GM19324 (cell line): ENCODE results near the gene SRC.

ENCODE experiments used
- ATAC-seq: cut with Tn5 transposase; IDR thresholded peaks from one replicate; pipeline ENCODE4 v1.9.1; 2021; ENCODE audit warnings: mild to moderate bottlenecking, moderate library complexity; ENCODE audit not compliant: unreplicated experiment, low FRiP score

Gene SRC

DNA sequence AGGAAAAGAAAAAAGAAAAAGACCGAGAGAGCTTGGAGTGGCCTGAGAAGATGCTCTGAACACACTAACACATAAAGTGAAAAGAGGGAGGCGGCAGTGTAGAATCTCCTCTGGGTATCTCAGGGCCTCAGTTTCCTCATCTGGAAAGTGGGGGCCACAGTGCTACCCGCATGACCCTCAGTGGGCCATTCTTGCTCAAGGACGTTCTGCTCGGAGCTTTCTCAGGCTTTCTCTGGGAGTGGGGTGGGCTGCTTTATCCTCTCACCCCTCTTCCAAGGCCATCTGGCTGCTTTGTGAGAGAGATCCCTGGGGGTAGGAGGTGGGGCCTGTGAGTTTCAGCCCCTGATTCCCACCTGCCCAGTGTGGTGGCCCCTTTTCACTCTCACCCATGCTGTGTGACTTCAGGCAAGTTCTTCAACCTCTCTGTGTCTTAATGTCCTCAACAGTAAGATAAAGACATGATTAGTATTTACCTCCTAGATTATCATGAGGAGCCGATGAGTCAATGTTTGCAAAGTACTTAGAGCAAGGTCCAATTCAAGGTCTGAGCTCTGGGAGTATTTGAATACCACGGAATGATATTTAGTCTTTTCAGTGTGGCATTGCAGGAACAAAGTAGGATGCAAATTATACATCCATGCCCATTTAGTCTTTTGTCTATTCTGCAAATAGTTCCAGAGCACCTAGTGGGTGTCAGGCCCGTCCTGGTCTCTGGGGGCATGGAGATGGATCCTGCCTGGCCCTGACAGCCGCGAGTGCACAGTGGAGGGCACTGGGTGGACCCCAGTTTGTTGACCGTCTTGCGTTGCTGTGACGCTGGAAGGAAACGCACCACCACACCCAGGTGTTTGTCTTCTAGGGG, 34.3 kb downstream of the SRC start:
- no peak for ATAC-seq

GRCh38 chr20:37380864-37381579, 35.1 kb downstream of the SRC start:
- no peak for ATAC-seq

- ATAC-seq = no peak
These were observed 35.9 kb downstream of the SRC start for GRCh38 chr20:37381621-37382471.

DNA sequence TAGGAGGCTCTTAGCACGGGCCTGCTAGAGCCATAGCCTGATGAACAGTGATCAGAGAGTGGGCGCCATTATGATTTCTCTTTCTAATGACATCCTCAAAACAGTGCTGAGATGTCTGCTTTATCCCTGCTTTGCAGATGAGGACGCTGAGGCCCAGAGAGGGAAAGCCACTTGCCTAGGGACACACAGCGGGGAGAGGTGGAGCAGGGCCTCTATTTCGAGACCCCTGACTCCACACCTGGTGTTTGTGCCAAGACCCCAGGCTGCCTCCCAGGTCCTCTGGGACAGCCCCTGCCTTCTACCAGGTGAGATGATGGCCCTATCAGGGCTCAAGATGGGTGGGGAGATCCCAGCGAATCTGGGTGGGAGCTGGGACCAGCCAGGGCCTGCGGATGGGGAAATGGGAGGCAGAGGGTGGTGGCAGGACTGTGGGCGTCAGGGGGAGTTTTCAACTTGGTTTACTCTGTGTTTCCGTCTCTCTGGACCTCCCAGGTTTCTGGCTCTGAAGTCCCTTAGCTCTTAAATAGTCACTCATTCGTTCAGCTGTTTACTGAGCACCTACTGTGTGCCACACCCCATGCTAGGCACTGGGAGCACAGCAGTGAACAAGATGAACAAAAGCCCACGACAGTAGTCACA, 36.7 kb downstream of the SRC start:
- no peak for ATAC-seq

GRCh38 chr20:37383229-37383989, 37.5 kb downstream of the SRC start:
- no peak for ATAC-seq

DNA sequence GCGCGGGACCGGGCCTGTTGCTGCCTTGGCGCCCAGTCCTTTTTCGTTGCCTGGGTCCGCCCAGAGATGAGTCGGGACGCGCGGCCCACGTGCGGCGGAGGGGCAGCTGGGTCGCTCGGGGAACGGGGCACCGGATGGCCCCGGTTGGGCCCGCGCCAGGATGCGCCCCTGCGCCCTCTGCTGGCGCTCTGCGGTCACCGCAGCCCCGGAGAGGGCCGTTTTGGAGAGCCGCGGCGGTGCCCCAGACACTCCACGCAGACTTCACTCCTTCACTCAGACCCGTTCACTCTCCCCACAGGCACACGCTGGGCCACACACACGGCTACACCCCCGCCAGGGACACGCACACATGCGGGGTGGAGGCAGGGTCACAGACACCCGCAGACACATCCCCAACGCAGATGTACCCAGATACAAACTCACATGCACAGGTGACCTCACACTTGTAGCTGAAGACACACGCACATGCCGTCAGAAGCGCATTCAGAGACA, 38.8 kb downstream of the SRC start:
- no peak for ATAC-seq

- ATAC-seq = no peak
These were observed 39.2 kb downstream of the SRC start for GRCh38 chr20:37385176-37385575.

DNA sequence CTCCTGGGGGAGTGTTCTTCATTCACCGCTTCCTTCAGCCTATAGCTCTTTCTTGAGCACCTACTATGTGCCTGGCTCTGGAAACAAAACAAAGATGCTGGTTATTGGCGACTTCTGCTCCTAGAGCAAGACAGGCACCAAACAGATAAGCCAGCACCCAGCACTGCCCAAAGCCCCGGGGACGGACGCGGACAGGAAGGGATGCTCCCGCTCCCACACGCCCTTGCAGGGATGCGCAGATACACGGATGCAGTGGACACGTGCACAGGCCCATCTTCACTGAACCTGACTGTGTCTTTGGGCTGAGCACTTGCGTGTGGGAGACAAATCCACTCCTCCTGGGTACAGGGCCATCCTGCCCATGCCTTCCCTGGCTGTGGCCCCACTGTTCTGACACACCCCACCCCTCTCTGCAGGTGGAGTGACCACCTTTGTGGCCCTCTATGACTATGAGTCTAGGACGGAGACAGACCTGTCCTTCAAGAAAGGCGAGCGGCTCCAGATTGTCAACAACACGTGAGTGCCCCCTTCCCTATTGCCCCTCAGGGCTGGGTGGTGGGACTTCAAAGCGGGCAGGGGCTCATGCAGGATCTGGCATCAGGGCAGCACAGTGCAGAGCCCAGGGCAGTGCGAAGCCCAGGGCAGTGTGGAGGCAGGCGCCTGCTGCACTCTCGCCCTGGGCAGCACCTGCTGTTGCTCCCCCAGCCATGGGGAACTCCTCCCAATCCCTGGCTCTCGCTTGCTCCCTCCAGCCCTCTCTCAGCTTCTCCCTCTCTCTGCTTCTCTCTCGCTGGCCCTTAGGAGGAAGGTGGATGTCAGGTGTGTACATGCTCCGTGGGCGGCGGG, 39.9 kb downstream of the SRC start:
- ATAC-seq = no peak

DNA sequence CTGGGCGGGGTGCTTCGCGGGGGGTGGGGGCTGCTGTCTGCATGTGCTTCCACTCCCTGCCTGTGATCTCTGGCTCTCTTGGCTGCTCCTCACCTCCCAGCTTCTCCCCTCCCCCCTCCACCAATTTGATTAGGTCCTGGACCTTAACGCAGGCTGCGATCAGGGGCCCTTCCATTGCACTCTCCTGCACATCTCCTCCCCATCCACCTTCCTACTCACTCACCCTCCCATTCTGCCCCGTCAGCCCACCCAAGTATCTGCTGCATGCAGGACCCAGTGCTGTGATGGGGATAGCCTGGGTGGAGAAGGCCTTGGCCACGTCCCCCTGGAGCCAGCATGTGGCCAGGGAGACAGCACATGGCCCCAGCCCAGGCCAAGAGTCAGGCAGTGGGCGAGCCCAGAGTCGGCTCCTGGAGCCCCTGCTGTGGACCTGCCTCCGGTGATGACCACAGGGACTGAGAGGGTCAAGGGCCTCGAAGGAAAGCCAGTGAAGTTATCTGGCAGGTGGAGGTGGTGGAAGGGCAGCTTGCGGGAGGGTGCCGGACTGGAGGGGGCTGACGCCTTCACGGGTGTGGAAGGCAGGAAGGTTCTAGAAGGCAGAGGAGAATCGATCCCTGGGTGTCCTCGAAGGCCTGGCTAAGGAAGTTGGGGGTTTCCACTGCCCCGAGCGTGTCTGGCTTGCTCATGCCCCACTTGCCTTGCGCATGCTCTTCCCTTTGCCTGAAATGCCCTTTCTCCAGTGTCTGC, 40.7 kb downstream of the SRC start:
- no peak for ATAC-seq

- no peak for ATAC-seq
These were observed 41.8 kb downstream of the SRC start for GRCh38 chr20:37387519-37388269.

- no peak for ATAC-seq
These were observed 42.9 kb downstream of the SRC start for GRCh38 chr20:37388831-37389230.

DNA sequence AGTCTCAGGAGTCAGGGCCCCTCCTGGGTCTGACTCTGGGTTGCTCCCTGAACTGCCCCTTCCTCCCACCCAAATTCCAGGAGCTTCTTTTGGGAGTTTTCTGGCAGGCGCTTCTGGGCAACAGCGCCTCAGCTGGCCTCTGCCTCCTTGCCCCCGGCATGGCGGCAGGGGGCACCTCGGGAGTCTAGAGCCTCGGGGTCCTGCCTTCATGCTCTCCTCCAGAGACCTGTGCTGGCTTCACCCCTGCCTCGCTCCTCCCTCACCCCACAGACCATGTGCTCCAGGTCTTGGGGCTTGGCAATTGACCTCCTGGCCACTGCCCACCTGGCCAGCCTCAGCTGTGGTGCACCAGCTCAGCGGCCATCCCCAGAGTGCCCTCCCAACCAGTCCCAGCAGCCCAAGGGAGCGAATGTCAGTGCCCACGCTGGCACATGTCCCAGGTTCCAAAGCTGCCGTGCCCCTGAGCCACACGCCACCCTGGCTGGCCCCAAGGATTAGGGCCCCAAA, 43.4 kb downstream of the SRC start:
- ATAC-seq = no peak

DNA sequence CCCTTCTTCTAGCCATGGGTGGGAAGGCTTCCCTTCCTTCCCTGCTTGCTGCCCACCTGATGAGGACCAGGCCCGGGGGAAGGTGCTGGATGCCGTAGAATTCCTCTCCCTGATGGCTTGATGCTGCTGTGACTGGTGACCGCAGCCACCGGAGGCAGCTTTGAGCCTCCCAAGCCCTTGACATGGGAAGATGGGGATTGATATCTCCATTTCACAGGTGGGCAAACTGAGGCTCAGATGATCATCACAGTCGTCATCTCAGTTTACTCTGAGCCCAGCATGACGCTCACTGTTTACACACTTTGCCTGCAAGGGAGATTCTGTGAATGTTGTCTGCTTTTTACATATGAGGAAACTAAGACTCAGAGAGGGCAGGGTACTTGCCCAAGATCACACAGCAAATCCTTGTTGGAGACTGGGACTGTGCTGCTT, 43.9 kb downstream of the SRC start:
- ATAC-seq = no peak

- ATAC-seq = no peak
These were observed 44.6 kb downstream of the SRC start for GRCh38 chr20:37390503-37390890.

DNA sequence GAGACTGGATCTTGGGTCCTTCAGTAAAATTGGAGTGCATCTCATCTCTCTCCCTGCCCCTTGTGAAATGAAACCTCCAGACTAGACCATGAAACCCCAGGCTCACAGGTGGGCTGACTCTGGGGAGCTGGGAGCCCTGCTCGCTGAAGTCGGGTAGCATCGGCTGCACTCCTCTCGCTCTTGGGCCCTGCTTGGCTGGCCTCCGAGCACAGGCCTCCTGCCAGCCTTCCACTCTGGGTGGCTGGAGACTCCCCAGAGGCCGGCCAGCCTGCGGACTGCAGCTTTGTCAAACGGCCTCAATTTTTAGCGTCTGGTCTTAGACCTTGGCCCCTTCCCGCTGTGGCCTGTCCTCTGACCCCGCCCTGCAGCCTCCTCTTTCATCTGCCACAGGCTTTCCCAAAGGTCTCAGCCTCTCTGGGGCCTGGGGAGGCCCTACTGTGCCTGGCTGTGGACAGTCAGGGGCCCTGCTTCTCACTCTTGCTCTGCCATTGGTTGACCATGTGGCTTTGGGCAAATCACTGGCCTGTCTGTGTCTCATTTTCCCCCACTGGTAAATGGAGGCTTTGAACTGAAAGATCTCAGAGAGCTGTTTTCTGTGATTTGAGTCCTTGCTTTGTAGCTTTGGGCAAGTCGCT, 45.1 kb downstream of the SRC start:
- ATAC-seq = no peak

DNA sequence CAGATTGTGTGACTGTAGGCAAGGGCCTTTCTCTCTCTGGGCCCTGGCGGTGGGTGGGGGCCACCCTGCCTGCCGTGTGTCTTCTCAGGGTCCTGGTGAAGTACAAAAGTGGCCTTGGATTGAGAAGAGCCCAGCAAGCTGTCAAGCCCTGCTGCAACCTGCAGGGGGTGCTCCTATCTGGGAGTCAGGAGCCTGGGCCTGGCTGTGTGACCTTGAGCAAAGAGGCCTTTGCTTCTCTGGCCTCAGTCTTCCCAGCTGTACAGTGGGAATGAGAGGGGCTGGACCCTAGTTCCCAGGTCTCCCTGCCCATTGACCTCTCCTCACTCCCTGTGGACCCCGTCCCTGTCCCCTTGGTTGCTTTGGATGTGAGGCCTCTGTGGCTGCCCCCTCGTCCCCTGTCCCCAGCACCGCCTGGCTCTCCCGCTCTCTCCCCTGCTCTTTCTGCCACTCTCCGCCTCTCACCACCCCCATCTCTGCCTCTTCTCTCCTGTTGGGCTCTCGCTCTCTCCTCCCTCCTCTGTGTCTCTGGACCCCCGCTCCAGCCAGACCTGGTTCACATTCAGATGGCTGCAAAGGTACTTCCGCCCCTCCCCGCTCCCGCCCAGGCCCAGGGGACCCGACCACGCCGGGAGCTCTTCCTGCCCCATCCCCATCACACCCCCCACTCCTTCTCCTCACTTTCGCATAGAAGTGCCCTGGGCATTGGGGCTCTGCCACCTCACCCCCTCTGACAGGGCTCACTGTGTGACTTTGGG, 46.7 kb downstream of the SRC start:
- ATAC-seq = no peak
